ENCODE measurements around the gene CORO2B.

Gene CORO2B

DNA sequence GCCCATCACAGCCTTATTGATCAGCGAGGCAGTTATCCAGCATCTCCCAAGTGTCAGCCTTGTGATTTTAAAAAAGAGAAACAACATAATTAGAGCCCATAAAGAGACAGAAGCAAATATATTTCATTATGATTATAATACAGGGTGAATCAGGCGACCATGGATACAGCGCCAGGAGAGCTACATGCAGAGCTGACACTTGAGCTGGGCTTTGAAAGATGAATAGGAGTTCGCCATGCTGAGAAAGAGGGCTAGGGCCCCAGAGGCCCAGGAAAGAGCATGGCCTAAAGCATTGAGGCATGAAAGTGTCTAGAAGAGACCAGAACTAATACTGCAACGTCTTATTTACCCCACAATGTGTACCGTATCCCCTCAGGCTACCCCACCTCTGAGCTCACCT is 4.2 kb upstream of the CORO2B start:
- DNase-seq: no peak

DNA sequence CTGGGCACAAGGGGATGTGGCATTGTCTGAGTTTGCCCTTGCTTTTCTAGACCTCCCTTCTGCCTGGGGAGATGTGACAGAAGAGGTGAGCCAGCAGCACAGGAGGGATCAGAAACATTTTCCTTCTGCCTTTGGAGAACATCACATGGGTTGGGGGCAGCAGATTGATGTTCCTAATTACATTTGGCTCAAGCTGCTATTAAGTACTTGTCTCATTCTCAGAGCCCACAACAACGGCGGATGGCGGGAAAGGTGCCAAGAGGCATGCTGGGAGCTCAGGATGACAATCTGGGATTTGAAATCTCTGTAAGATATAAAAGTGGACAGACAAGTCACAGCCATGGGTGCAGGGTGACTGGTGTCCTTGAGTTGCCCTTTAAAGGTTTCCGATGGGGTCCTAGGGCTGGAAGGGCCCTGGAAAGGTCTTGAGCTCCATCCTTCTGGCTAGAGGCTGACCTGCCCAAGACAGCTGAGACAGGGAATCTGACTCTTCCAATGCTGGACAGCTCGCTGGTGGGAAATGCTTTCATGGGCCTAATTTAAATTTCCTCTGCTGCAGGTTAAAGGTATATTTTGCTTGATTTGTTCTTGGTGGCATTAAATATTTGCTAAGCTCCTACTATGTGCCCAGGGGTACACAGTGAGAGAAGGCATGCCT is 2.4 kb upstream of the CORO2B start:
- no peak for DNase-seq

GRCh38 chr15:68578175-68578979 is 416 bp upstream of the CORO2B start:
- DNase-seq: peak in 1 of 2 donors; percentile 26

DNA sequence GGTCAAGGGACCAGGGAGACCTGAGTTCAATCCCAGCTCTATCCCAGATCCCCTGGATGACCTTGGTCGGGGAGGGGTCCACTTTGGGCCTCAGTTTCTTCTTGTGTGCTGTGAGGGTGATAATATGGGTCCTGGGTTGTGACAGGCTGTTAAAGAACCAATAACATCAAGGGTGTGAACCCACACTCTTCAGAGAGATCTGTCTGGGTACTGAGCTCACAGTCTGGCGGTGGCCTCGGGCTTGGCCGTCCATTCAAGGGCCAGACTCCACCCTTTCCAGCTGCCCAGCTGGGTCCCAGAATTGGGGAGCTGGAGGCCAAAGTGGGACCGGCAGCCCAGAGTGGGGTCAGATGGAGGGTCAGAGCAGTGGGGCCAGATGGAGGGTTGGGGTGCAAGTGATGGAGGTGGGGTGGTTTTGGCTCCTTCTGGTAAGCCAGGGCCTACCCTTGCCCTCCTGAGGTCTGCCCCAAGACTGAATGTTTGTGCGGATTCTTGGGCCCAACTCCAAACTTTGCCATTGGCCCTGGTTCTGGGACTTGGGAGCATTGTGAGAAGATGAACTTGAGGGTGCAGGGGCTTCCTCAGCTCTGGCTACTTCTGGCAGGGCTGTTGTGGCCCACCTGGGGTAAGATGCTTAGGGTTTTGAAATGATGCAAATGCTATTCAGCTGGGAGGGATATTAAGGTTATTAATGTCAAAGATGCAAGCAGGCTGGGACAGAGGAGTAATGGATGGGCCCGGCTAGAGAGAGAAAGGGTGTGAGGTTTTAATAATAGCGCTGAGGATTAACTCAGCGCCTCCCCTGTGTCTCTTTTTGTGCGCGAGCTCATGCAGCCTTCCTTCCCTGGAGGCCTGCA is 1.5 kb downstream of the CORO2B start:
- DNase-seq: no peak

DNA sequence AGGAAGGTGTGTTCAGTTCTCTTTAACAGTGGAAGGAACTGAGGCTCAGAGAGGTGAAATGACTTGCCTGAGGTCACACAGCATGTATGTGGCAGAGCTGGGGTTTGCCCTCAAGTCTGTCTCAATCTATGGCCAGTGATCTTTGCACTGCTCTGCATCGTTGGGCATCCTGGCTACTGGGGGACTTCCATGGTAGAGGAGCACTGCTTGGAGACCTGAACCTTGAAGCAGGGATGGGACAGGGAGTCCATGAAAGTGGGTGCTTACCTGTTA is 2.0 kb downstream of the CORO2B start:
- no peak for DNase-seq

- no peak for DNase-seq
Measured at GRCh38 chr15:68581725-68582124, 2.9 kb downstream of the CORO2B start.

GRCh38 chr15:68582236-68582635 is 3.4 kb downstream of the CORO2B start:
- DNase-seq: no peak

- no peak for DNase-seq
Measured at GRCh38 chr15:68582864-68583263, 4.1 kb downstream of the CORO2B start.

GRCh38 chr15:68583321-68583720 is 4.5 kb downstream of the CORO2B start:
- DNase-seq: no peak

- no peak for DNase-seq
Measured at GRCh38 chr15:68583936-68584755, 5.4 kb downstream of the CORO2B start.

DNA sequence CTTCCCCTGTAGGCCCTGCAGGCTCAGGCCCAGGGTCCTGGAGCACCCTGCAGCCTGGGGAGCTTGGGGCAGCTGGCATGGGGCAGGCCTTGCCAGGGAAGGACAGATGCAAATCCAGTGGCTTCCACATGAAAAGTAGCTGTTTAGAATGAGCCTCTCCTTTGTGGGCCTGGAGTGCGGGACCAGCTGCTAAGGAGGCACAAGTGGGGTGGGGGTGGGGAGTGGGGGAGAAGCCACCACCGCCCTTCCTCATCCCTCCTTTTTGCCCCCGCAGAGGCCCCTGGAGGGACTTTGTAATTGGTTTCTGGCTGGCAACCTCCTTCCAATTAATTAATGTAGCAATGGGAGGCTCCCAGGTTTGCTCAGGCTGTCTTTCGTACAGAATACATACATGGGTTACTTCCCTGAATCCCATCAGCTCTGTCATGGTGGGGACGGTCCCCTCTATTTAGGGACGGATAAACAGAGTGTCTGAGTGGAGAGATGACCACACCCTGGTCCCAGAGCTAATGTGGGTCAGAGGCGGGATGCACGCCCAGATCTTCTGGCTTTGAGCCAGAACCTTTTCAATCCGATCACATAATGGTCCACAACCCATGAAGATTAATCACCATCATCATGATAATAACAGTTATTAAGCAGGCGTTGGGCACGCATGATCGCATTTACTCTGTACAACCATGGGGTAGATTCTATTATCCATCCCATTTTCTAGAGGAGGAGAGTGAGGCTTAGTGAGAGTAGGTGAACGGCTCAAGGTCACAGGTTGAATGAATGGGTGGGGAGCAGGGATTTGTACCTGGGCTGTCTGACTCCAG is 6.2 kb downstream of the CORO2B start:
- DNase-seq: no peak

- DNase-seq: no peak
Measured at GRCh38 chr15:68585574-68586273, 6.9 kb downstream of the CORO2B start.

DNA sequence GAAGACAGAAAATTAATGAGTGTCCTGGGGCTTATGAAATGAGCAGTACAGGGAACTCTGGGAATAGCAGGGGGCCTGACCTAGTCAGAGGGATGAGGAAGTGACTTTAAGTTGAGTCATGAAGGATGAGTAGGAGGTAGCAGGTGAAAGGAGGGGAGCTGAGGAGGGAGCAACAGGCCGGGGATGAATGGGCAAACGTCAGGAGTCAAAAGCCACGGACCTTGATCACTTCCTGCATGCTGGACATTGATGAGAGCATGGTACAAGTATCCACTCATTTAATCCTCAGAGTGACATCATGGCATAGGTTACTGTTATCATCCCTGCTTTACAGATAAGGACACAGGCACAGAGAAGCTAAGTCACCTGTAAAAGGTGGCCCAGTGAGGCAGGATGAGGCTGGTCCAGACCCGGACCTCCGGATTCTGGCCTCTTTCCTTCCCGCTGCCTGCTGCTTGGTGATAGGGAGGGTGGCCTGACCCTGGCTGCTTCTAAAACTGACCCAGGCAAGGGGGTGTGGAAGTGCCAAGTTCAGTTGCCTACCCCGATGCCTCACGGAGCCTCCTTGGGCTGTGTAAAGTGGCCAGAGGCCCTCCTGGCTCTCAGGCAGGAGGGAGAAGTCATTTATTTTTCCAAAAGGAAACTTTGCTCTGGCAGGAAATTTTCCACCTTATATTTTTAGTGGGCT is 7.6 kb downstream of the CORO2B start:
- no peak for DNase-seq

DNA sequence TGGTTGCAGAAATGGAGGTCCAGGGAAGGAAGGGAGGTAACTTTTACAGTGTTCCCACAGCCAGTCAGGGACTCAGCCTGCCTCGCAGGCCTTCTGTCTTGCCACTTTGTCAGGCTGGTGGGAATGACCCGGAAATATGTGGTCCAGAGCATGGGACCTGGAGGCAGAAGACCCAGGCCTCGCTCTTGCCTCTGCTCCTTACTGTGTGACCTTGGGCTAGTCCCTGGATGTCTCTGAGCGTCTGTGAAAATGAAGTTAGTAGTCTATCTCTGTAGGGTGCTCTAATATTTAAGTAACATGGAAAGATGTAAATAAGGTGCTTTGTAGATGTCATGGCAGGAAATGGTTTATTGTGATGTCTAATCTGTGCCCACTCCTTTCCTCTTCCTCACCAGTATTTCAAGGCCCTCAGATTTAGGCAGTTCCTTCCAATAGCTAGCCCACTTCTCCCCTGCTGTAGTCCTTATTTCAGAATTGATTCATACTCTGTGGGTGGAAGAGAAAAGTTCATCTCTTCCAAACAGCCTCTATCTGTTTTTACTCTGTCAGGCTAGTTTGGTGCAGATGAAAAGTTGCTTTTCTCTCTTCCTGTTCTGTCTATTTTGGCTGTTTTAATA is 9.1 kb downstream of the CORO2B start:
- DNase-seq: no peak

DNA sequence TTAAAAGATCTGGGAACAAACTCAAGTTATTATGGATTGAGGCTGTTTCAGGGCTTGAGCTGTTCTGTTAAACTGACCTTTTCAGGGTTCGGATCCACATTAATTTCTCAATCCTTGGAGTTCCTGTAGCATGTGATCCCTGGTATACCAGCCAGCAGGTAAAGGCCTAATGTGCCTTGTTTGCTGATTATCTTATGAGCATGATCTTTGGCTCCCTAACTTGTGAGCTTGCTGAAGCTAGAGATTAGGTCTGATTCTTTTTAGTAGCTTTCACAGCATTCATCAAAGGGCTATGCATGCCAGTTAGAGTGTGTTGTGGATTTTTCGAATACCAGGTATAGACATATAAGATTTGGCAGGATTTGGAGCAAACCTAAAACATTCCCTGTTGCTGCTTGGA is 10.3 kb downstream of the CORO2B start:
- DNase-seq: no peak

DNA sequence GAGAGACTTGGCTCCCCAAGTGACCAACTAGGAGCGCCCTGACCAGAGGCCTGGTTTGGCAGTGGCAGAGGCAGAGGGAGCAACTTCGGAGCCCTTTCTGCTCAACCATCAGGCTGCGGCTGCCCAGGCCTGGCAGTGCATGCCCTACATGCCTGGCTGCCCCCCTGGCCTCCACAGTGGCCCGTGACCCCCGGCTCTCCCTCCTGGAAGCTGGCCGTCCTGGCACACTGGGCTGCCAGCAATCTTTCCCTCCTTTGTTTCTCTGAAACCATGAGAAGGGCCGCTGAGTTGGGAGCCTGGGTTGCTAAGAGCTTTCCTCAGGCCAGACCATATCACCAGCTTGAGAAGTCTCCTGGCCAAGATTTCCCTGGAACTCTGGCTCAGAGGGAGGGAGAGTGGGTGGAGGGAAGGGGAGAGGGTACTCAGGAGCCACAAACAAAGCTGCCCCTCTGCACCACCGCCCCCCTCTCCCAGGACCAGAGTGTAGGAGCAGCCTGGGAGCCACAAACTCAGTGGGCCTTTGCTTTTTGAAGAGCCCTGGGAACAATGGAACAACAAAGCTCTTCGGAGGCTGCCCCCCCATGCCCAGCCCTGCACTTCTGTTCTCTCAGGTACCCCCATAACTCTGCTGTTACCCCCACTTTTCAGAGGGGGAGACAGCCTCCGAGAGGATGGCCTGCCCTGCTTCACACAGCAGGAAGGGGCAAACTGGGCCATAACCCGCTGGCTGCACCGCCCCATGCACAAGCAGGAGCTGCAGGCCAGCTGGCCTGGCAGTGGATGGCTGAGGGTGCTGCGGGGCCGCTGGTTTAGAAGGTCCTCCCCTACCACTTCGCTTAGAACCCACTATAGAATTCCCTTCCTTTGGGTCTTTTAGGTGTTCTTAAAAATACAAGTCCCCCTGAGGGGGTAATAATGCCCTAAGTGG is 11.3 kb downstream of the CORO2B start:
- no peak for DNase-seq

DNA sequence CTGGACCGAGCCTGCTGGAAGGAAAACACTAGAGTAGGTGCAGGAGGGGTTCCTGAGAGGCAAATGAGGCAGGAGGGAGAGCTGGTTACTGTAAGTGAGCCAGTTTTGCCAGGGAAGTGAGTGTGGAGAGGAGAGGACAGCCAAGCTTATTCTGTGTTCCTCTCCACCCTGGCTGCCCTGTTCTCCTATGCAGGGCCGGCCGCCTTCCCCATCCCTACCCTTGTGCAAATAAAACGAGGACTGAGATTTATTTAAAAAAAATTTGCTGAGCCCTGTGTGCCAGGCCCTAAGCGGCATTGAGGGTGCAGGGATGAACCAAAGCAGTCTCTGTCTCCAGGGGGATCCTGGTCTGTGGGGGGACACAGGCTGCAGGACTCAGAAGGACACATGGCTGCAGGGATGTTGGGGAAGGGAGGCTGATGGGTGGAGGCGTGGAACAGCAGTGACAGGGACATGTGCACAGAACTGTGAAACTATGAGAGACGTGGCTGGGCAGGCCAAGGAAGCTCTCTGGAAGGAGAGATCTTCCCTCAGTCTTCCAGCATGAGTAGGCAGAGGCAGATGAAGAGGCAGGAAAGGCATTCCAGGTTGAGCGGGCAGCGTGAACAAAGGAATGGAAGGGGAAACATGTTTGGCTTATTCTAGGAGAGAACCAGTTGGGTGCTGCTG is 12.1 kb downstream of the CORO2B start:
- DNase-seq: no peak

DNA sequence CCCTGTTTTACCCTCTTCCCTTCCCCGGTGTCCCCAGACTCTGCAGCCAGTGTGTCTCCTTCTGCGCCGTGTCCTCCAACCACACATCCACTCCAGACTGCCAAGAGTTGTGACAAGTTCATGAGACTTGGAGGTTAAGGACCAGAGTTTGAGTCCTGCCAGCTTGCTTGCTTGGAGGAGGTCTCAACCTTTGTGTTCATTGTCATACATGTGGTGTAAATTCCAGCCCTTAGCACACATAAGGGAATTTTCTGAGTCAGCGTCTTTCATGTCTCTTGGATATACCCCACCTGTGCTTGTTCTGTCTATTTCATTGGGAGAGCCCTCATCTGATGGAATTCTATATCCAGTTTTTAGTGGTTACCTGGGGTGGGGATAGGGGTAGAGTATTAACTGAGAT is 13.3 kb downstream of the CORO2B start:
- no peak for DNase-seq

- no peak for DNase-seq
Measured at GRCh38 chr15:68592544-68592943, 13.8 kb downstream of the CORO2B start.

Measured in bone marrow (tissue), 2 donors.